NCI-H748 treated with DMSO at 0.1 percent for 48 hours (cell line): Measurements from ENCODE around the gene AHRR.

Source experiments
- DNase-seq: peaks from one replicate; lab custom pipeline; 2025; lab: John Stamatoyannopoulos, UW

Gene AHRR

DNA sequence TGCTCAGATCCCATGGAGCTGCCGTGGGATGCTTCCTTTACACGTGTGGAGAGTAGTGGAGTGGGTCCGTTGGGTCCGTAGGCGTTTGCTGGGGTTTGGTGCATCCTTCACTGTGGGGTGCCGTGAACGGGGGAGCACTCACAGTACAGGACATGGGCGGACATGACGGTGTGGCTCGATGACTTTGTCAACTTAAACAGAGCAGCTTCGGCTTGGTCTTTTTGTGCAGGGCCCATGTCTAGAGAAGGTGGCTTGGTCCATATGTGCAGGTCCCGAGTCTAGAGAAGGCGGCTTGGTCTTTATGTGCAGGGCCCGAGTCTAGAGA lies 95.1 kb downstream of the AHRR start:
- no peak for DNase-seq

DNA sequence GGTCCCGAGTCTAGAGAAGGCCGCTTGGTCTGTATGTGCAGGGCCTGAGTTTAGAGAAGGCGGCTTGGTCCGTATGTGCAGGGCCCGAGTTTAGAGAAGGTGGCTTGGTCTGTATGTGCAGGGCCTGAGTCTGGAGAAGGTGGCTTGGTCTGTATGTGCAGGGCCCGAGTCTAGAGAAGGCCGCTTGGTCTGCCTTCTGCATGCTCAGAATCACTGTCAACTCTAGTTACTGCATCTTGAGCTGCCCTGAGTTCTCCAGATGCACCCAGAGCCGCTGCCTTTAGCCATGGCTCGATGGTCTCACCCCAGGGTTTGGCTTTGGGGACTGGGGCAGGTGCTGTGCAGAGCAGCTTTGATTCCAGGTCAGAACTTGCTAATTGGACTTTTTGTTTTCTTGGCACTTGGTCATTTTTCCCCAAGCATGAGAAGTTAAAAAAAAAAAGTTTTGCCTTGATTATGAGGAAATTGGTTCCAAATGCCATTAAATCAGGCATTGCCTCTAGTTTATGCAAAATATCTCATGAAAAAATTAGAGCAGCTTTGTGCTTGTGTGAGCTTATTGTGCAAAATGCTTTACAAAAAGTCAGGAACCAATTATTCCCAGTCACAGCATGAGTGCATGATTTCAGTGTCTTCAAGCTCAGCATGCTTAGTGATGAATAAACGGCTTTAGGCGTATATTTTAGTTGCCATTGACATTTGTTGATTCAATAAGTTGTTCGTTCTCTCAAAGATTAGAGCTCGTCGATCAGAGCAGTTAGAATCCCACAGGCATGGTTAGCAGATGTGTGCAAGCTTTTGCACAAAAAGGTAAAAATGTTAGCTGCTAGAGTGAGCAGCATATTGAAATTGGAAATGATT lies 96.0 kb downstream of the AHRR start:
- DNase-seq, result no peak

DNA sequence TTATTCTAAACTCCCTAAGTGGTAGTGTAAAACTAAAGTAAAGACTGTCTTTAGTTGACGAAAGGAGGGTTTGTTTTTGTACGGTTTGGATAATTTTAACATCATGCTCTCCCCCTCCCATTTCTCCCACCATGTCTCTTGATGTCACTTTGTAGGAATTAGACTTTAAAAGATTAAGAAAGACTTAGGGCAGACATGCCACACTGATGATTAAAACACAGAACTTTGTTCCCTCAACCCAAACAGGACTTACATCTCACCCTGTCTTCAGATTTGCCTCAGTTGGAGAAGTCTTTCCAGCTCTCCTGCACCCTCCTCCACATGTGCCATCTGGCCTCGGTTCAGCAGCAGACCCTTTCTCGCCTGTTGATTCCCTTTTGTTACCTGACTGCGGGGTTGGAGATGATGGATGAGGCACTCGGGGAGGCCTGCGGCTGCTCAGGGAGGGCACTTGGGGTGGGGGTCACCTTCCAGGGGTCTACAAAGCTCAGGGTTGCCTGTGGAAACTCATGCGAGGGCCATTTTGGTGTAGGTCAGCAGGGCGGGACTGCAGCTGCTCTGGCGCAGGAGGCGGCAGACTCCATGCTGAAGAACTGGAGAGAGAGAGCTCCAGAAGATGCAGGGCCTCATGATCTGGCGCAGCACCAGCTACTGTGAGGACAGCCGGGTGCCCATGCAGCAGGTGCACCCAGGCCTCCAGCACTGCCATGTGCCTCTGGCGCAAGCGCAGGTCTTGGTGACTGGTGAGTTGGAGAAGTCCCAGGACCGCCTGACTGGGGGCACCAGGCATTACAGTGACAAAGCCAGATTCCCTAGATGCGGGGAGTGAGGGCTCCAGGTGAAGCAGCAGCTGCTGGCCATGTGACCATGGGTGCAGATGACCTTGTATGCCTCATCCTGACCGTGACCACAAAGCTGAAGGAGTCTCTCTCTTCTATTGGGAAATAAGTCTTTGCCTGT lies 96.9 kb downstream of the AHRR start:
- DNase-seq, result no peak

DNA sequence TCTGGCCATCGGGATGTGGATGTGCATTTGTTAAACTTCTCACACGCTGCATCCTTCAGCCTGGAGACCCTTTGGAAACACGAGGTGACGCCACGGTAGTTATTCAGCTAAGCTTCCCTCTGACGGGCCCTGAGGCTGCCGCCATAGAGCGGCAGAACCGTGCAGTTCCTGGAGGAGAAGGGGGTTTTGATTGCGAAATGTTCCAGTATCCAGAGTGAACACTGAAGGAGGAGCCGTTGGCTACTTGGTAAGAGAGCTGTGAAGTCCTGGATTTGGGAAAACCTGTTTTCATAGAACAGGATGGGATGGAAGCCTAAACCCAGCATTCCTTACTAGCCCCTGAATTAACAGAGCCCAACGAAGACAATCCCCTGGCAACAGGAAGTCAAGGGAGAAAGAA lies 98.5 kb downstream of the AHRR start:
- no peak for DNase-seq

DNA sequence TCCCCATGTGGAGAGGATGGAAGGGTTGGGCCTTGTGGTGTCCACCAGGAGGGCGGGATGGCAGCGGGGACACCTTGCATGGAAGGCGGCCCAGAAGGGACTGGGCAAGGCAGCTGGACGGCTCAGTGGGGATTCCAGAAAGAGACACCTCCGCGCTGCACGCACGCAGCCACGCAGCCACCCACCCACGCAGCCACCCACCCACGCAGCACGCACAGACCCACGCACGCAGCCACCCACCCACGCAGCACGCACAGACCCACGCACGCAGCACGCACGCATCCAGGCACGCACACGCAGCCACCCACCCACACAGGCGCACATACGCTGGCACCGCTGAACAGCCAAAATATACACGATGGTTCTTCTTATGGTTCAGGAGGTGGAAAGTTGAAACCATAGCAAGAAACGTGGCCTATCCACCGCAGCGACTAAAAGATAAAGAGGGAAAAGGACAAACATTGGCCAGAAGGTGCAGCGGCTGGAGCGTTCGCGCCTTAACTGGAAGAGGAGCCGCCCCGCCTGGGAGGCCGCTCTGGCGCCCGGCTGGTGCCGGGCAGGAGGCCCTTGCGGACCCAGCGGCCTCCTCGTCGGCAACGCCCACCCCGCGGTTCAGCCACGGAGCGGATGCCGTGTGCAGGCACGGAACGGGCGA lies 99.2 kb downstream of the AHRR start:
- DNase-seq, result no peak

DNA sequence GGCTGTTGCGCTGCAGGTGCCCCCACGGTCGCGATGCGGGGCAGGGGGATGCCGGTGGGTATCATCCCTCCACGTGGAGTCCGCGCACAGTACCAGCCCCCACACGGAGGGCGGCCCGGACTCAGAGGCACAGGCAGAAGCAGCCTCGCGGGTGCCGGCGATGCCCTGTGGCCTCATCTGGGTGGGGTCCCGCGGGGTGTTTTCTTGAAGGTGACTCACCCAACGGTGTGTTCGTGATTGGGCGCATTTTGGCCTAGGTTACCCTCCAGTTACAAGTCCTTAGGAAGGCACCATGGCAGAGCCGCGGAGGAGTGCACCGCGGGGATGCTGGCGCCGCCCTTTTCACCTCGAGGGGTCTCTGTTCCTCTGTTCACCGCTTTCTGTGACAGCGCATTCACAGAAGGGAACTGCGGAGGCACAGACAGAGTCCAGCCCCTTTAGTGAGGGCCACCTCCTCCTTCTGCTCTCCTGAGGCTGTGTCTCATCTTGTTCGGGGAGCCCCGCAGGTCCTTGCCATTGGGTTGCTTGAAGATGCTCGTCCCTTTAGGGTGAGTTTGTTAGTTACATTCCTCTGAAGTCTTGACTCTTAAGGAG lies 99.9 kb downstream of the AHRR start:
- no peak for DNase-seq

DNA sequence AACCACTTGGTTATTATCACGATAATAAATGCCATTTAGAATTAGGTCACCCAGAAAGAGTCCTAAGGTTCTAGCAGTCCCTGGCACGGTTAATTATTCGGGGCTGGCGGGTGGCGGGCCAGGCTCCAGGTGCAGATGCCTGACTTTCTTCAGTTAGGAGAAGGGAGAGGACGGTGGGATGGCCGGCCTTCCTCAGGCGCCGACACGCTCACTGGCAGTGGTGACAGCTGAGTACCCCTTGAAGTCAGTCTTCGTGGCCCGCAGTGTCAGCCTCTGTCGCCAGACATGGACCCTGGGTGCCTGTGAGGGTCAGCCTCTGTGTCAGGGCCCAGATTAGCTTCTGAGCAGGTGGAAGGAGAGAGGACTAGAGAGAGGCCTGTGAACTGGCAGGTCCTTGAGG lies 100.4 kb downstream of the AHRR start:
- no peak for DNase-seq

DNA sequence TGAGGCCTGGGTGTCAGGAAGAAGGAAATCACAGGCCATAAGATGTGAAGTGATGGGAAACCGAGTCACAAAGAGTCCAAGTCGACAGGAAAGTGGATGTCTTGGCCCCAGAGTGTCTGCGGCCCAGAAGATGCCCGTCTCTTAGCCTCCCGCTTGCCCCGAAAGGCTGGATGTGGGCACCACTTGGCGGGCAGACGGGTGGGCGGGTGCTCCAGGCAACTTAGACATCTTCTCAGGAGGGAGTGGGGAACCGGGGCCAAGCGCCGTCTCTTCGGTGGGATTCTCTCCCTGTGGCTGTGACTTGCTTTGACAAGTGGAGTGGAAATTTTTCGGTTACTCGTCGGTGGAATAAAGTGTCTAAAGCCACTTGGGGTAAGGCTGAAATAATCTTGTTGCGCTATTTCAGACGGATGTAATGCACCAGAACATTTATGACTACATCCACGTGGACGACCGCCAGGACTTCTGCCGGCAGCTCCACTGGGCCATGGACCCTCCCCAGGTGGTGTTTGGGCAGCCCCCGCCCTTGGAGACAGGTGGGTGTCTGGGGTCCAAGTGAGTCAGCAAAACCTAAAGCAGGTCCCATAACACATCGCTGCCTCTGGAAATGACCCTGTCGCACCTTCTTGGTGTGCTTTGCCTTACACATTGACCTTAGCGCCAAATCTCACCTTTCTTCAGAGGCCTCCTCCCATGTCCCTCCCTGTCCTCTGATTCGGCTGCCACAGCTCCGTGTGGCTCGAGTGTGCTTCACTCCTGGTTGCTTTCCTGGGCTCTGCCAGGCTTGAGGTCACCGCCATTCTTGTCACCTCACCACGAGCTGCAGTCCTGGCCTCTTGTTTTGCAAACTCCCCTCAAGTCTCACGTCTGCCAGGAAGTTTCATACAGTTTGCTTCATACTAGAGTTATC lies 101.1 kb downstream of the AHRR start:
- no peak for DNase-seq

DNA sequence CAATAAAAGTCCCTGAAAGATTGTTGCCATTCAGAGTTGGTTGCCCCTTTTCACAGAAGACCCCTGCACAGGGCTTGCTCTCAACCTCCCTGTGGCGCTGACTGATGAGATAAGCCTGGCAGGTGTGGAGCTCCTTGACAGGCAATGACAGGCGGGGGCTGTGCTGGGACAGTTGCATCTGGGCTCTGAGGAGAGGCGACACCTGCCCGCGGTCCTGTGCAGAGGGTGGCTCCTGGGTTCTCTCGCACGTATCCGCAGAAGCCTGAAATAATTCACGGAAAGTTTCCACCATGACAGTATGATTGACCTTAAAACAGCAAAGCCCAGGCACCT lies 101.7 kb downstream of the AHRR start:
- no peak for DNase-seq

DNA sequence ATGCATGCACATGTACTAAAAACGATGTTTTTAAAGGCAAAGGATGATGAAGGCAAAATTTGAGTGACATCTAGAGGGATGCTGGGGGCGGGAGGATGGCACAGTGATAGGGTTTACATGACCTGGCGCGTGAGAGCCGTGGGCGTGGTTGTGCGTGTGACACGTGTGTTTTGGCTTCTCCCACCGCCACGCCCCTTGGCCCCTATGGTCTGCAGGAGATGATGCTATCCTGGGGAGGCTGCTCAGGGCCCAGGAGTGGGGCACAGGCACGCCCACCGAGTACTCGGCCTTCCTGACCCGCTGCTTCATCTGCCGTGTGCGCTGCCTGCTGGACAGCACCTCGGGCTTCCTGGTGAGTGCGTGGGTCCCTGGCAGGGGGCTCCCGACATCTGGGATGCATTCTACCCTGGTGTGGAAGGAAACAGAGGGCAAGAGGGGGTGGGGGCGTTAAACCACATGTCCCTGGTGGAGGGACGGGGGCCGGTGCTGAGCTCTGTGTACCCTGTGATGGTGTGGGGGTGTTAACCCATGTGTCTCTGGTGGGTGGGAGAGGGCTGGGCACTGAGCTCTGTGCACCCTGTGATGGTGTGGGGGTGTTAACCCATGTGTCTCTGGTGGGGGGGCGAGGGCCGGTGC lies 102.2 kb downstream of the AHRR start:
- no peak for DNase-seq

DNA sequence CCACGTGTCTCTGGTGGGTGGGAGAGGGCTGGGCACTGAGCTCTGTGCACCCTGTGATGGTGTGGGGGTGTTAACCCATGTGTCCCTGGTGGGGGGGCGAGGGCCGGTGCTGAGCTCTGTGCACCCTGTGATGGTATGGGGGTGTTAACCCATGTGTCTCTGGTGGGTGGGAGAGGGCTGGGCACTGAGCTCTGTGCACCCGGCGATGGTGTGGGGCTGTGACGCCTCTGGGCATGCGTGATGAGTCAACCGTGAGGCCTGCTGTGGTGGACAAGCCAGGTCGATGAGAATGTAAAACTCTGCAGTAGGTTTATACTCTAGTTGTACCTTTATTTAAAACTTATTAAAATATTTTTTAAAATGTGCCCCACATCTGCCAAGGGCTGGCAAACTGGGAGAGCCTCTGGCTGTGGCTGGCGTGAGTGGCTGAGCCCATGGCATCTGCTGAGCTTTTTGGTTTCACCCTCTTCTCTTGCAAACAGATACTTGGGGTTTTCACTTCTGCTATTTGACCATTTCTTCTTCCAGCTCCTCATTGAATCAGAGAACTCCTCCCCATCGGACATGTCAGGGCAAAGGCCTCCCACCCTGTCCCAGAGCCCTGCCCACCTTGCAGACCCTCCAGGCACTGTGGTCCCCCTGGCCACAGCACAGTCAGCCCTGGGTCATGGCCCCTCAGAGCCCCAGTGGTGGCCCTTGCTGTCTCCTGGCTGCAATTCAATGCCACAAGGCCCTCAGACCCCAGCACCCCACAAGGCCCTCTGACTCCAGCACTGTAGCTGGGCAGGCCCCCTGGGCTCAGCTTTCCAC lies 103.0 kb downstream of the AHRR start:
- DNase-seq, result no peak

DNA sequence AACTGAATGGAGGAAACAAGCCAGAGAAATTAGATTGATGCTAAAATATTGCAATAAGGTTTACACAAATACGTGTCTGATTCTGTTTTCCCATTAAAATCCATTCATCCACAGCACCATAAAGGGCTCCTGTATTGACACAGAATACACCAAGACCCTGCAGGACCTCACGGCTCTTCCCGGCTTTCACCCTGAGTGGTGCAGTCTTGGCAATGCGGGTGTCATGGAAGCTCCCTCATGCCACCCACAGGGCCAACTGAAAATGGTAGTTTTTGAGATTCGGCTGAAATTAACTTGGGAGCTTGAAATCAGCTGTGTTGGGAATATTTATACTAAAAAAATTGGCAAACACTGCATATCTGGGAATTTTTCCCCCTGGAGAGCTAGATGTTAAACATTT lies 104.2 kb downstream of the AHRR start:
- no peak for DNase-seq

DNA sequence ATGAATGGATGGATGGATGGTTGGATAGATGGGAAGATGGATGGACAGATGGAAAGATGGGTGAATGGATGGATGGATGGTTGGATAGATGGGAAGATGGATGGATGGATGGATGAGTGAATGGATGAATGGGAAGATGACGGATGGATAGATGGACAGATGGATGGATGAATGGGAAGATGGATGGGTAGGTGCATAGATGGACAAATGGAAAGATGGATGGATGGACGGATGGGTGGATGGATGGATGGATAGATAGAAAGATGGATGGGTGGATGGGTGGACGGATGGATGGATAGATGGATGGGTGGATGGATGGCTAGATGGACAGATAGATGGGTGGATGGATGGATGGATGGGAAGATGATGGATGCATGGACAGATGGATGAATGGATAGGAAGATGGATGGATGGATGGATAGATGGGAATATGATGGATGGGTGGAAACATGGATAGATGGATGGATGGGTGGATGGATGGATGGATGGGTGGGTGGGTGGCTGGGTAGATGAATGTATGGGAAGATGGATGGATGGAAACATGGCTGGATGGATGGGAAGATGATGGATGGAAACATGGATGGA lies 105.0 kb downstream of the AHRR start:
- DNase-seq, result no peak

DNA sequence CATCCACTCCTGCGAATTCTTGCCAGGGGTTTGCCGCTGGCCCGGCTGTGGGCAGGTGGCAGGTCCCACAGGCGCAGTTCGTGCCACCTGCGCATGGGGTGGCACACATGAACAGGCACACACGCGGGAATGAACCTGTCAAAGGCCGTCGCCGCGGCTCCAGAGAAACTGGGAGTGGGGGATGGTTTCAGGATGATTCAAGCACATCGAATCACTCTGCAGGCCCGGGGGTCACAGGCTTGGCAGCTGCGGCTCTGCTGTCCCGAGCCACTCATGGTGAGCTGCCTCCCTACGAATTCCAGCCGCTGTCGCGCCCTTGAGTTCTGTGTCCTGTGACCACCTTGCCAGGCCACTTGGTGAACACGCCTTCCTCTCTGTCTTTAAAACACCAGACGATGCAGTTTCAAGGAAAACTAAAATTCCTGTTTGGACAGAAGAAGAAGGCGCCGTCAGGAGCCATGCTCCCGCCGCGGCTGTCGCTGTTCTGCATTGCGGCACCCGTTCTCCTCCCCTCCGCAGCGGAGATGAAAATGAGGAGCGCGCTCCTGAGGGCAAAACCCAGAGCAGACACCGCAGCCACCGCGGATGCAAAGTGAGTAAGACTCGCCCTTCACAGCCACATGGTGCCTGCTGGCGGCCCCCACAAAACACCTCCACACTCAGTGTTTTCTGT lies 106.0 kb downstream of the AHRR start:
- DNase-seq, result no peak

DNA sequence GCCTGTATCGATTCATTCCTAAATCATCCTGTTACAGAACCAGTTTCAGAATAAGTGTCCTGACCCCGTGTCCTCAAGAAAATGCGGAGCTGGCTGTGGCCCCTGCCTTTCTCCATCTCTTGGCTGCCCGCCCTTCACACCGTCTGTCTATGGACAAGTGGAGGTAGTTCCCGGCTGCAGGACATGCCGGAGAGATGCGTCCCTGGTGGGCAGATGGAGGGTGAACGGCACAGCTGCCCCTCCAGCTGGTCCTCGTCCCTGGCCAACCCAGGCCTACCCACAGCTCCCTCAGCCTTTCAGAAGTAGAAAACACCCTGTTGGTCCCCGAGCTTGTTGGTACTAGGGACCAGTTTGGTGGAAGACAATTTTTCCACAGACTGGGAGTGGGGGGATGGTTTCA lies 106.7 kb downstream of the AHRR start:
- no peak for DNase-seq

DNA sequence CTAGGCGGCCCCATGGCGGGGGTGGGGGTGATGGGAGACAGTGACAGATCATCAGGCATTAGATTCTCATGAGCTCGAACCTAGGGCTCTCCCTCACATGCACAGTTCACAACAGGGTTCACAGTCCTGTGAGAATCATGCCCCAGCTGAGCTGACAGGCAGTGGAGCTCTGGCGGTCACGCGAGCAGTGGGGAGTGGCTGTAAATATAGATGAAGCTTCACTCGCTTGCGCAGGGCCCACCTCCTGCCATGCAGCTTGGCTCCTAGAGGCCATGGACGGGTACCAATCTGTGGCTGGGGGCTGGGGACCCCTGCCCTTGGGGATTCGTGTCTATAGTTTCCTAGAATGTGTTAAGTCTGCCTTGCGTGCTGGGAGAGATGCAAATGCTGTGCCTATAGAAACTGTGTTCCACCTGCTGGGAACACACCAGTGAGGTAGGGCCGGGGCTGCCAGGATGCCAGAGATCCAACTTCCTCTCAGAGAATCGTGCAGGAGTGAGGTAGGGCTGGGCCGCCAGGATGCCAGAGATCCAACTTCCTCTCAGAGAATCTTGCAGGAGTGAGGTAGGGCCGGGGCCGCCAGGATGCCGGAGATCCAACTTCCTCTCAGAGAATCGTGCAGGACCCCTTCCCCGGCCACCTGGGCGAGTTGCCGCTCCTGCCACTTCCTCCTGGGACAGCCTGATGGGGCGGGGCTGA lies 107.4 kb downstream of the AHRR start:
- DNase-seq, result no peak

DNA sequence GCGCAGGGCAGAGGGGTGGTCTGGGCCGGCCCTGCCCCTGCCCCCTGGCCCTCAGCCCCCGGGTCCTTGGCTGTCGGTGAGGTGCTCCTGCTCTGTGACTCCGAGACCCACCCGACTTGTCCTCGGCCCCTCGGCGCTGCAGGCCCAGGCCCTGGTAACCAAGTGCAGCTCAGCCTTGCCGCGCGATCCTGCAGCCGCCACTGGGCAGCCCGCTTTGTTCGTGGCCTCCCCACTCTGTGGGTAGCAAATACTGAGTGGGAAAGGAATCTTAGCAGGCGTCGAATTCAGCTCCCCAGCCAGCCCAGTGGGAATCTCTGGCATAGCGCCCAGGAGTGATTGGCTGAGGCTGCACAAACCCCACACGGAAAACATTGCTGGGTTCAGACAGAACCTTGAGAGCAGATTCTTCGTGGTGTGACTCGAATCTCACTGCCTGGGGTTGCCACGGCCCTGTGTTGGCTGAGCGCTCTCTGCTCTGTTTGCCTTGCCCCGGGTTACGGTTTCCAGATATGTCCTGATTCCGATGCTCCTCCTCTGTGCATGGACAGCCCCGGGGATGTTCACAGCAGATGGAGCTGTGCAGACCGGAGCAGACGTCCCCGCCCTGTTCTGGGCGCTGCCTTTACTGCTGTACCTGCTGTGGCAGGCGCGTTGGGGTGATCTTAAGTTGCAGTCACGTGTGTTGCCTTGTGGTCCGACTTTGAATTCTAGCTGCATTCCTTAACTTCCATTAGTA lies 108.1 kb downstream of the AHRR start:
- DNase-seq, result no peak
